Smooth muscle cell of the umbilical artery (primary cell): ENCODE data around the gene DDR1. TPM values are rescaled to one million over a fixed set of nuclear protein-coding genes. Genes with fewer than 3 reads are reported as not detected.

Experiments
- total RNA-seq: library from RNA; depleted of rRNA; stranded (reverse); fragments of >200 nt; gene quantifications from 2 replicates; pipeline ENCODE4 v1.2.3, GENCODE V29; 2014

The DDR1 gene
- 30.9 and 56.6 TPM in 2 replicates for total RNA-seq

GRCh38 chr6:30883685-30884520 lies at the start of gene DDR1:
Gene DDR1 (plus strand): TSS chr6:30884519. CDS start chr6:30888730, 4,211 bp downstream.

GRCh38 chr6:30907758-30908591 lies 23.7 kb downstream of the DDR1 start, which contains the start of gene GTF2H4:
Gene GTF2H4 (plus strand): TSS chr6:30908207.

GRCh38 chr6:30914076-30914853 lies 29.9 kb downstream of the DDR1 start, which contains the start of gene VARS2:
Gene VARS2 (plus strand): TSS chr6:30914238. CDS start chr6:30914837, 599 bp downstream.

GRCh38 chr6:30931969-30932645 lies 47.8 kb downstream of the DDR1 start, which contains the start of gene SFTA2:
Gene SFTA2 (minus strand): TSS chr6:30932170. CDS start chr6:30932096, 74 bp downstream.

GRCh38 chr6:30940361-30940986 lies 56.2 kb downstream of the DDR1 start, which contains the start of gene MUCL3:
Gene MUCL3 (plus strand): TSS chr6:30940973. CDS start chr6:30941000, 27 bp downstream.

Other genes starting within 250 kb of the DDR1 start
- gene C6orf136, start 237.4 kb upstream of the DDR1 start, total RNA-seq = 3.0 and 3.2 TPM in 2 replicates
- 33.6 and 37.8 TPM in 2 replicates for gene DHX16, start 211.5 kb upstream of the DDR1 start, total RNA-seq
- 32.1 and 71.9 TPM in 2 replicates for gene PPP1R18, start 197.9 kb upstream of the DDR1 start, total RNA-seq
- 0.59 and 2.2 TPM in 2 replicates for gene NRM, start 193.5 kb upstream of the DDR1 start, total RNA-seq
- gene MDC1, start 167.2 kb upstream of the DDR1 start, total RNA-seq = 4.5 and 13.2 TPM in 2 replicates
- gene TUBB, start 164.2 kb upstream of the DDR1 start, total RNA-seq = 252 and 681 TPM in 2 replicates
- gene FLOT1, start 141.8 kb upstream of the DDR1 start, total RNA-seq = 72.2 and 90.1 TPM in 2 replicates
- 95.7 and 164 TPM in 2 replicates for gene IER3, start 140.0 kb upstream of the DDR1 start, total RNA-seq
- 12.5 and 16.1 TPM in 2 replicates for gene GTF2H4, start 23.7 kb downstream of the DDR1 start, total RNA-seq
- 11.6 and 26.8 TPM in 2 replicates for gene VARS2, start 29.7 kb downstream of the DDR1 start, total RNA-seq
- gene SFTA2, start 47.7 kb downstream of the DDR1 start, total RNA-seq = not detected in 2 replicates
- not detected in 2 replicates for gene MUCL3, start 56.5 kb downstream of the DDR1 start, total RNA-seq
- gene MUC21, start 99.2 kb downstream of the DDR1 start, total RNA-seq = not detected in 2 replicates
- not detected in 2 replicates for gene MUC22, start 126.0 kb downstream of the DDR1 start, total RNA-seq
- not detected in 2 replicates for gene C6orf15, start 228.1 kb downstream of the DDR1 start, total RNA-seq
- gene PSORS1C1, start 230.3 kb downstream of the DDR1 start, total RNA-seq = 0.89 and 1.6 TPM in 2 replicates
- gene CDSN, start 235.9 kb downstream of the DDR1 start, total RNA-seq = not detected in 2 replicates